Upper lobe of left lung (tissue), 4 donors: ENCODE measurements around the gene NCAPD3.

Experiments used
- EP300 ChIP-seq, 4 donors: sonication (generic); formaldehyde crosslinking; IDR thresholded peaks; one replicate each; pipeline ENCODE4 v1.5.1; 2017; ENCODE audit warnings: antibody characterized with exemption in 4 of 4, control low read depth in 2 of 4
- POLR2A ChIP-seq, 4 donors: fragments of 450-650 bp; IDR thresholded peaks; one replicate each; pipeline ENCODE4 v1.5.1; 2016 to 2017; ENCODE audit warnings: antibody characterized with exemption in 4 of 4, mild to moderate bottlenecking in 2 of 4
- TF ChIP-seq, protein P1 (sequence below), 6 experiments: fragments of 450-650 bp in 4 of 6; fragments of 200-600 bp in 2 of 6; sonication (generic) in 2 of 6; IDR thresholded peaks; one replicate each; pipeline ENCODE4 v1.5.1; 2016 to 2019; ENCODE audit warnings: antibody characterized with exemption in 6 of 6

DNA sequence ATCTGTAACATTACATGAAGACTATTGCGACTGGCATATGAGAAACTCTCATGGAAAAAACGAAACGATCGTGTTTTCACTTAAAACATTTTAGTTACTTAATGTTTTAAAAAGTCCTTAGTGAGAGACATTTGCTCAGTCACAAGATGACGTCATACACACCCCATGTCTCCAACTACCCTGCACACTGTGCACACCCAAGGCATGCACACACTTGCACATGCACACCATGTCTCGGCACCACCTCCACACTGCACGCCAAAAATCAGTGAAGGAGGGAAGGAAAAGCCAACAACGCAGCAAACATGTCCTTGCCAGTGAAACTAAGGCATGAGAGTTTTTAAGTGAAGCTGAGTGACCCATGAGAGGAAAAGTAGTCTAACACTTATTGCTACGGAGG, 18.0 kb downstream of the NCAPD3 start:
- TF ChIP-seq EP300 (IDR thresholded peaks at IDR 0.05) (no peak), POLR2A (IDR thresholded peaks at IDR 0.05) (no peak)
- TF ChIP-seq, protein P1, sequence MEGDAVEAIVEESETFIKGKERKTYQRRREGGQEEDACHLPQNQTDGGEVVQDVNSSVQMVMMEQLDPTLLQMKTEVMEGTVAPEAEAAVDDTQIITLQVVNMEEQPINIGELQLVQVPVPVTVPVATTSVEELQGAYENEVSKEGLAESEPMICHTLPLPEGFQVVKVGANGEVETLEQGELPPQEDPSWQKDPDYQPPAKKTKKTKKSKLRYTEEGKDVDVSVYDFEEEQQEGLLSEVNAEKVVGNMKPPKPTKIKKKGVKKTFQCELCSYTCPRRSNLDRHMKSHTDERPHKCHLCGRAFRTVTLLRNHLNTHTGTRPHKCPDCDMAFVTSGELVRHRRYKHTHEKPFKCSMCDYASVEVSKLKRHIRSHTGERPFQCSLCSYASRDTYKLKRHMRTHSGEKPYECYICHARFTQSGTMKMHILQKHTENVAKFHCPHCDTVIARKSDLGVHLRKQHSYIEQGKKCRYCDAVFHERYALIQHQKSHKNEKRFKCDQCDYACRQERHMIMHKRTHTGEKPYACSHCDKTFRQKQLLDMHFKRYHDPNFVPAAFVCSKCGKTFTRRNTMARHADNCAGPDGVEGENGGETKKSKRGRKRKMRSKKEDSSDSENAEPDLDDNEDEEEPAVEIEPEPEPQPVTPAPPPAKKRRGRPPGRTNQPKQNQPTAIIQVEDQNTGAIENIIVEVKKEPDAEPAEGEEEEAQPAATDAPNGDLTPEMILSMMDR (IDR thresholded peaks at IDR 0.05) = no peak
